Daoy (cell line): ENCODE results near the gene XAB2. TPM values are rescaled to one million over a fixed set of nuclear protein-coding genes. Genes with fewer than 3 reads are reported as not detected.

ENCODE experiments used
- DNase-seq: peaks from one replicate; pipeline ENCODE4 v3.0.0-alpha.2; 2015; ENCODE audit warnings: low read depth
- total RNA-seq: library from RNA; depleted of rRNA; stranded (reverse); fragments of >200 nt; shearing (Covaris generic); gene quantifications from 2 replicates; pipeline ENCODE4 v1.2.3, GENCODE V29; 2014

The XAB2 gene
- total RNA-seq, 1 experiment from 2014 or later: 47.3 TPM

DNA sequence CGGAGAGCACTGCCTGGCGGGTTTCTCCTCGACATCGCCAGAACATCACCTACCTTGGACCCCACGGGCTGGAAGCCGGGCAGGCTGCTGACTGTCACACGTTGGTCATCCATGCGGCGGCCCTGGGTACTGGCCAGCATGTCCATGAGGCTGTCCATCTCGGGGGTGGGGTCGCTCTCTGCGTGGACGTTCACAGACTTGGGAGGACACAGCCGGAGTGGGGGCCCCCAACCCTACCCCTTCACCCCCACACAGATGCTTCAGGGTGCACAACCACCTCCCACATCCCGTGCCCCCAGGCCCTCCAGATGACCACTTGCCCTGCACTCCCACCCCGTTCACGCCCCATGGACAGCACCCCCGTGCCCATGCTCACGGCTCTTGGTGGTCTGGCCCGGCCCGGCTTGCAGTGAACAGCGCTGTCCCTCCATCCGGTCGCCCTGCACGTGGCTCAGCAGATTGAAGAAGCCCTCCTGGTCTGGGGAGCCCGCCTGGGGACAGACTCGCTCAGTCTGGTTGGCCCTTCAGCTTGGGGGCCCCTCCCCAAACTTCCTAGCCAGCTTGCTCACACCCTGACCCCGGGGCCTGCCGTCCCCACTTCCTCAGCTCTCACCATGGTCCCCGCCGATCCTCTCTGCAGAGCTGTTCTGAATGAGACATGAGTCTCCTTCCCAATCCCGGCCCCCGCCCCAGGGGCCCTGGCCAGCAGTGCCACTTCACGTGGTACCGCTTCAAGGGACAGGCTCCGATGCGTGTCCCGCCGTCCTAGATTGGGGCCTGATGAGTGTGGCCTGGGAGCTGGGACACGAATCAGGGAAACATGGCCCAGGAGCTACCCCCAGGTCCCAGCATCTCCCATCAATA lies 3.2 kb upstream of the XAB2 start:
- DNase-seq: no peak

DNA sequence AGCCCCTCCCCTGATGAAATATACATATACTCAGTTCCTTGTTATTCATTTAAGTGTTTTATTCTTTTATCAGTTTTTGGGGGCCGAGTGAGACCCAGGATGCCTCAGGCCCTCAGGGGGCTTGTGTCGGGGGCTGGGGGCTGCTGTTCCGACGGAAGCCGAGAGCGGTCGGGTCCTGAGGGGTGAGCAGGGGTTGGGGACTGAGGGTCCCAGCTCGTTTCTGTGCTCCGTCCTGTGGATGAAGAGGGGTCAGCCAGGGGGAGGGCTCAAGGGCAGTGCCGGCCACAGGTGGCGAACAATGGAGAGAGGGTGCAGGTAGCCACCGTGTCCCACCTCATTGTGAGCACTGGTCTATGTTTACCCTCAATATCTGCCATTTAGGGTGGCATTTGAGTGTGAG lies 2.2 kb upstream of the XAB2 start:
- DNase-seq: no peak

DNA sequence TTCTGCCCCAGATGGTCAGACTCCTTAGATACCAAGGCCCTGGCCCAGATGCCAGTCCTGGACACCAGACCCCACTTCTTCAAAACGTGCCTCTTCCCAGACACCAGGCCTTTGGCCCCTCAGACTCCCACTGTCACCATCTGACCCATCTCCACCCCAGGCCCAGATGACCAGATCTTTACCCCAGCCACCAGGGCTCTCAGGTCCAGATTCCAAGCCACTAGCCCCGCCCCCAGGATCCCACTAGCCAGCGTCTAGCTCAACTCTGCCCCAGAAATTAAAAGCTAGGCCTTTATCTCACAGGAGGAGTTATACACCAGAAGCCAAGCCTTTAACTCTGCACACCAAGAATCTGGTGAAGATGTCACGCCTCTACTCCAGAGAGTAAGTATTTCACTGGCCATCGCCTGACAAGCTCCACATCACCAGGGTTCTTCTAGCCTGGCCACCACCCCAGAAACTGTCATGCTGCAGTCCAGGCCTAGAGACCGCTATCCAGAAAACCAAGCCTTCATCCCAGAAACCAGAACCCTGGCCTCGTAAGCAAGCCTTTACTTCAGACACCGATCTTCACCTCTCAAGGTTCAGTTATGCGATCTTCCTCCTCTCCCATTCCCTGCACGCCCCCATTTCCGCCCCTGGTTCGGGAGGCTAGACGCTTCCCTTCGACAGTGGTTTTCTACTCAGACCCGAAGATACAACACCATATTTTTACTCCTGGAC lies 595 bp downstream of the XAB2 start:
- DNase-seq: no peak

DNA sequence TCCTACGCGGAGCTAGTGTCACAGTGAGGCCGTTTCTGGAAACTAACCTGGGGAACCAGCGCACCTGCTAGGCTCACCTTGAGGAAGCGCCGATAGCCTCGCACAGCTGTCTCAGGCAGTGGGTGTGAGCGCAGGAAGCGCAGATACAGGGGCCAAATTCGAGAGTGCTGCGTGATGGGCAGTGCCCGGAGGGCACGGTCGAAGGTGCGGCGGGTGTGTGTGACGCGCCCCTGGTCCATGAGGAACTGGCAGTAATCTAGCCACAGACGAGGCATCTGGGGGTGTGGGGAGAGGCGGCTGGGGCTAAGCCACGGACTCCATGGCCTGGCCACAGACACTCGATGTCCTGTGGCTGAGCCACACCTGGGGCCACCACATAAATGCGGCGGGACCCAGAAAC lies 2.2 kb downstream of the XAB2 start:
- DNase-seq: no peak

DNA sequence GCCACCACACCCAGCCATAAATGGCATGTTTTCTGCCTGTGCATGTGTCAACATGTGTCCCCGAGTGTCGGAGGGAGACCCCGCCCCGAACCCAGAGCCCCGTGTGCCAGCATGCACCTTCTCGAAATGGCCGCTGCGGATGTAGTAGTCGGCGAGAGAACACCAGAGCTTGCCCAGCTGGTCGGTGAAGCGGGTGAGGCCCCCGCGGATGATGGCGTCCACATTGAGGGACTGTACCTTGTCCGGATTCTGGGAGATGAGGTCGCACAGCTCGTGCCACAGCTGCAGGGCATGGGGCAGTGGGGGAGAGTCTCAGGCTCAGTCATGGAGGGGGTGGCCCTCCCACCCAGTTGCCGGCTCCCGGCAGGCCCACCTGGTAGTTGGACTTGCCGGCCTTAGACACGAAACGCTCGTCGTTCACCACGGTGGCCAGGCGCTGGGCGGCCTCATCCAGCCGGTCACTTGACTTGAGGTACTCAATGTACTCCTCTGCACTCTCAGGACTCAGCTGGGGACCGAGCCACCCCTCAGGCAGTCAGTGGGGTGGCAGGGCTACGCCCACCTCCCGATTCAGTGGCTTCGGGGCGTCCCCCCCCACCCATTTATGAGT lies 3.5 kb downstream of the XAB2 start:
- no peak for DNase-seq

DNA sequence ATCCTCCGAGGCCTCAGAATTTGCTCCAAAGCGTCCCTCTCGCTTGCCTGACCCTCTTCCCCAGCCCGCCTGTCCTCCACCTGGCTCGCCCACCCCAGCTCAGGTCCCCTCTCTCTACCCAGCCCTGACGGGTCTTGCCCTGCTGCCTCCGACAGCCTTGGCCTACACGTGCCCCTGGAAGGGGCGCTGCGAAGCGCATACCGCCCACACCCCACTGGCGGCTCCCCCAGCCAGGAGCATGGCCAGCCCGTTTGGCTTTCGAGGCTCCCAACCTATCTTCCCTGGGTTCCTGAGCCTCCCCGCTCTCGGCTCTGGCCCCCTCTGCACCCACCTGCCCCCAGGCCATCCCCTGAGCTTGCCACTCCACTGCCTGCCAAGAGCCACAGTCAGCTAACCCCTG lies 4.5 kb downstream of the XAB2 start:
- no peak for DNase-seq

DNA sequence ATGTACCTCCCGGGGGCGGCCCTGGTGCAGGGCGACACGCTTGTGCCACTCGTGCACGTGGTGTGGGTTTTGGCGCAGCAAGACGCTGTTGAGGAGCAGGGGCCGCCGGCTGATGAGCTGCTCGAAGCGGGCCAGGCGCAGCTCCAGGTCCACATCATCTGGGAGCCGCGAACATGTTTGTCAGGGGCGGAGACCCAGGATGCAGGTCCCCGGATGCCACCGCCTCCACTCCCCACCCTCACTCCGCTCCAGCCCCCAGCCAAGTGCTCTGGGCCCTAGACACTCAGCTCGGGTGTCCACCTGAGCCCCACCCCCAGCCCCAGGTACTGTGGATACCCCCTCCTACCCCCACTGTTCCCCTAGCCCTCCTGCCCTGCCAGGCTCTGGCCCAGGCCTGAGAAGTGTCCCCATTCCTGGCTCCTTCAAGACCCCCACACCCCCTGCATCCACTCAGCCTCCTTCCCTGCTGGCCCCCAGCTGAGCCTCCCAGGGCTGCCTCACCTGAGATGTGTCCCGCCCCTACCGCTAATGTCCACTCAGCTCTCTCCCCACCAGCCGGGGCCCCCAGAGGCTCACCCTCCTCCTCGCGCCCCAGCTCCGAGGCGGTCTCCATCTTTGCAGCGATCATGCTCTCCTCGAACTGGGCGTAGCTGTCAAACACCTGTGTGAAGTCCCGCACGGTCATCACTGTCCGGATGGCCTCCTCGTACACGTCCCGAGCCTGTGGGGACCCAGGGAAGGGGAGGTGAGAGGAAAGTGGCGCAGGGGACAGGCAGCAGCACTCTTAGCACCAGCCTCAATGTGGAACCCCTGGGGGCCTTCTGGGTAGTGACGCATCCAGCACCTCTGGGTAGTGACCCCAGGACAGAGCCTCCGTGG lies 5.4 kb downstream of the XAB2 start:
- no peak for DNase-seq

GRCh38 chr19:7622933-7623685 lies 6.2 kb downstream of the XAB2 start:
- DNase-seq: no peak

DNA sequence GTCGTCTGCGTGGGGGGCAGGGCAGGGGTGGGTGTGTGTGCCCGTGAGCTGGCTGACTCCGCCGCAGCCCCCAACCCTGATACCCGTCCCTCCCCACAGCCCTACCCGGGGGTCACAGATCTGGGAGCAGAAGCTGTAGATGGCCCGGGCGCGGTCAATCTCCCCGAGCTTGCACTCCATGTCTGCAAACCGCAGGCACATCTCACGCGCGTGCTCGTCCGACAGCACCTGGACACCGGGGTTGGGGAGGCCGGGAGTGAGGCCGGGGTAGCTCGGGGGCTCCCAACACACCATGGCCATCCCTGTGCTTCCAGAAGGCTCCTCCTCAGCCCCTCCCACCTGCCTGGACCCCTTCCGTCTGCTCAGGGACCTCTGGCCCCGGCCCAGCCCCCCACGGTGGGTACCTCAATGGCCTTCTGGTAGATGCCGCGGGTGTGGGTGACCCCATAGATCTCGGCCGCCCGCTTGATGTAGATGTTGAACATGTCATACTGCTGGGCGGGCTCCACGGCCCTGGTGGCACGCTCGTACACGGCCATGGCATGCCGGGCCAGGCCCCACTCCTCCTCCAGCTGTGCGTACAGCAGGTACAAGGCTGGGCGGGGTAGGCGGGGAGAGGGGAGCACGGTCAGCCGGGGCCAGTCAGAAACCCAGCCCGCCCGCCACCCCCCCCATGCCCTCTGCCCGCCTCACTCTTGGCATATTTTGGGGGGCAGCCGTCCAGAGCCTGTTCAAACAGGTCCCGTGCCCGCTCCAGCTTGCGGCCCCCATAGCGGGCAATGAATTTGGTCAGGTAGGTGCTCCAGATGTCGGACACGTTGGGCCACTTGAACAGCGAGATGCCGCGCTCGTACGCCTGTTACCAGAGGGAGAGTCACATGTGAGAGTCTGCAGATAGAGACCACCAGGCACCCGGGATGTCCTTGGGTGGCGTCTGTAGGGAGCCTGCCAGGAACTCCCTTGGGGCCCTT lies 8.6 kb downstream of the XAB2 start:
- no peak for DNase-seq

GRCh38 chr19:7619671-7620441 lies 9.5 kb downstream of the XAB2 start:
- no peak for DNase-seq

- no peak for DNase-seq
These were observed 10.4 kb downstream of the XAB2 start for GRCh38 chr19:7618771-7619510.

GRCh38 chr19:7618348-7618747 lies 11.0 kb downstream of the XAB2 start:
- no peak for DNase-seq

DNA sequence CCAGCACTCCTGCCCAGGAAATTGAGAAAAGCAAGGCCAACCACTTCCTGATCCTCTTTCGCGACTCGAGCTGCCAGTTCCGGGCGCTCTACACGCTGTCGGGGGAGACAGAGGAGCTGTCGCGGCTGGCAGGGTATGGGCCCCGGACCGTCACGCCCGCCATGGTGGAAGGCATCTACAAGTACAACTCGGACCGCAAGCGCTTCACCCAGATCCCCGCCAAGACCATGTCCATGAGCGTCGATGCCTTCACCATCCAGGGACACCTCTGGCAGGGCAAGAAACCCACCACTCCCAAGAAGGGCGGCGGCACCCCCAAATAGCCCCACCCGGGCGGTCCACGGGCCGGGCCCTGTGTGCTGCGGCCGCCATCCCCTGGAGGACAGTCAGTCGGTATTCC lies 11.6 kb downstream of the XAB2 start:
- no peak for DNase-seq

- DNase-seq: no peak
These were observed 12.2 kb downstream of the XAB2 start for GRCh38 chr19:7617172-7617571.

DNA sequence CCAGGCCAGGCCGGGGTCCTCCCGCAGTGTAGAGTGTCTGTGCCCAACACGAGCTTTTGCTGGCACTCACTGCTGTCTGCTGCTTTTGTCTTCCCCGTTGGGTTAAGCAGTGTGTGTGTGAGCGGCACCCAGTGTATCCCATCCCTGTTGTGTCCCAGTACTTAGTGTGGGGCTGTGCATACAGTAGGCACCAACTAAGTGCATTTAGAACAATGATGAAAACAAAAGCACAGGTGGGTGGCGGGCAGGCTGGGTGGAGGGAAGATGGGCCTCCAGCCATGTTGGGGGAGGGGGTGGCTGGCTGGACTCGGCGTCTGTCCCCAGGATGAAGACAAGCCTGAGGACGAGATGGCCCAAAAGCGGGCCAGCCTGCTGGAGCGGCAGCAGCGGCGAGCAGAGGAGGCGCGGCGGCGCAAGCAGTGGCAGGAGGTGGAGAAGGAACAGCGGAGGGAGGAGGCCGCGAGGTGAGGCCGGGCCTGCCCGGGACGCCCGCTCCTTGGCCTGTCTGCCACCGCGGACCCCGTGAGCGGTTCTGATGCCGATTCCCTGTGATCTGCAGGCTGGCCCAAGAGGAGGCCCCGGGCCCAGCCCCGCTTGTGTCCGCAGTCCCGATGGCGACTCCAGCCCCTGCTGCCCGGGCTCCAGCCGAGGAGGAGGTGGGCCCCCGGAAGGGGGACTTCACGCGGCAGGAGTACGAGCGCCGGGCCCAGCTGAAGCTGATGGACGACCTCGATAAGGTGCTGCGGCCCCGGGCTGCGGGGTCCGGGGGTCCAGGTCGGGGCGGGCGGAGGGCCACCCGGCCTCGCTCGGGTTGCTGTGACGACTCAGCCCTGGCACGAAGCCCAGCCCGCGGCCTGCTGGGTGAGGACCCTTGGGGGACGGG lies 14.2 kb downstream of the XAB2 start:
- no peak for DNase-seq

- DNase-seq: no peak
These were observed 16.8 kb downstream of the XAB2 start for GRCh38 chr19:7612282-7613274.
